SK-N-SH (cell line): ENCODE measurements around the gene IMMT. TPM values are rescaled to one million over a fixed set of nuclear protein-coding genes. Genes with fewer than 3 reads are reported as not detected.

Experiments
- CTCF ChIA-PET: fragments of 300-600, 350-600 bp; formaldehyde crosslinking; extraction: SDS; loops from one replicate; lab custom pipeline; 2021; lab: Yijun Ruan, JAX
- POLR2A ChIA-PET: fragments of 350-600 bp; sonication (Branson Sonifier 250); formaldehyde crosslinking; extraction: SDS; loops from one replicate; lab custom pipeline; 2020; ENCODE audit warnings: antibody characterized with exemption, inconsistent platforms; lab: Yijun Ruan, JAX
- DNase-seq: peaks from one replicate; pipeline ENCODE4 v3.0.0; 2012
- H2AFZ ChIP-seq: fragments of 200-600 bp; sonication (generic); 2 replicates; pipeline ENCODE4 v1.8.1; 2016; ENCODE audit warnings: antibody characterized with exemption, mild to moderate bottlenecking, low read depth
- H3F3A ChIP-seq: fragments of 200-600 bp; sonication (generic); replicated peaks from 2 replicates; pipeline ENCODE3; 2016; ENCODE audit warnings: antibody characterized with exemption, mild to moderate bottlenecking; ENCODE audit not compliant: insufficient read depth
- H3K27ac ChIP-seq, 2 experiments: fragments of 200-500 bp in 1 of 2; fragments of 200-600 bp in 1 of 2; sonication (Bioruptor generic) in 1 of 2; sonication (generic), shearing (Covaris generic) in 1 of 2; 2 replicates each; pipeline versions ENCODE4 v1.5.1 to v1.6.1; 2014 to 2016; ENCODE audit warnings: low read depth in 2 of 2, inconsistent platforms in 1 of 2, low read length in 1 of 2, mild to moderate bottlenecking in 1 of 2, mixed read lengths in 1 of 2
- H3K27me3 ChIP-seq: fragments of 200-600 bp; sonication (generic), shearing (Covaris generic); 2 replicates; pipeline ENCODE4 v1.6.1; 2016; ENCODE audit warnings: mixed run types; ENCODE audit not compliant: insufficient read depth
- H3K36me3 ChIP-seq, 2 experiments: fragments of 200-500 bp in 1 of 2; fragments of 200-600 bp in 1 of 2; sonication (Bioruptor generic) in 1 of 2; sonication (generic) in 1 of 2; replicated peaks in 1 of 2; 2 replicates each; pipeline versions ENCODE3 to v1.5.1; 2014 to 2016; ENCODE audit warnings: low read length in 1 of 2, mild to moderate bottlenecking in 1 of 2; ENCODE audit not compliant: insufficient read depth in 2 of 2, control insufficient read depth in 1 of 2
- H3K4me1 ChIP-seq, 2 experiments: fragments of 200-500 bp in 1 of 2; fragments of 200-600 bp in 1 of 2; sonication (Bioruptor generic) in 1 of 2; sonication (generic), shearing (Covaris generic) in 1 of 2; 2 replicates each; pipeline versions ENCODE4 v1.5.1 to v1.6.1; 2014 to 2016; ENCODE audit warnings: low read depth in 1 of 2, low read length in 1 of 2, mixed run types in 1 of 2; ENCODE audit not compliant: insufficient read depth in 2 of 2, control insufficient read depth in 1 of 2
- H3K4me2 ChIP-seq: fragments of 200-600 bp; sonication (generic), shearing (Covaris generic); 2 replicates; pipeline ENCODE4 v1.6.1; 2017; ENCODE audit warnings: mixed run types
- H3K4me3 ChIP-seq, 2 experiments: fragments of 200-500 bp in 1 of 2; fragments of 200-600 bp in 1 of 2; sonication (Bioruptor generic) in 1 of 2; sonication (generic), shearing (Covaris generic) in 1 of 2; 2 replicates each; pipeline versions ENCODE4 v1.5.1 to v1.8.1; 2014 to 2016; ENCODE audit warnings: low read depth in 2 of 2, inconsistent platforms in 1 of 2, low read length in 1 of 2, mild to moderate bottlenecking in 1 of 2, mixed read lengths in 1 of 2, moderate library complexity in 1 of 2
- H3K79me2 ChIP-seq: fragments of 200-600 bp; sonication (generic); 2 replicates; pipeline ENCODE4 v1.8.1; 2017; ENCODE audit warnings: mild to moderate bottlenecking; ENCODE audit not compliant: insufficient read depth
- H3K9ac ChIP-seq: fragments of 200-600 bp; sonication (generic); 2 replicates; pipeline ENCODE4 v1.6.1; 2017; ENCODE audit warnings: mixed run types
- H3K9me2 ChIP-seq: fragments of 200-600 bp; sonication (generic); 2 replicates; pipeline ENCODE4 v1.6.1; 2017; ENCODE audit warnings: mixed run types
- H3K9me3 ChIP-seq: fragments of 200-600 bp; sonication (generic); 2 replicates; pipeline ENCODE4 v1.6.1; 2017; ENCODE audit warnings: mixed run types, mild to moderate bottlenecking, moderate library complexity
- H4K20me1 ChIP-seq: fragments of 200-600 bp; sonication (generic); 2 replicates; pipeline ENCODE4 v1.6.1; 2017; ENCODE audit warnings: mild to moderate bottlenecking, mixed run types; ENCODE audit not compliant: insufficient read depth
- CHD2 ChIP-seq: fragments of 150-350 bp; IDR thresholded peaks from 2 replicates; pipeline ENCODE4 v1.6.1; 2018; ENCODE audit warnings: low read length; ENCODE audit not compliant: partially characterized antibody
- EP300 ChIP-seq, 2 experiments: IDR thresholded peaks; 2 replicates each; pipeline versions ENCODE4 v1.4.0 to v1.6.1; 2012; ENCODE audit warnings: borderline replicate concordance in 1 of 2, low read depth in 1 of 2, low read length in 1 of 2
- EZH2phosphoT487 ChIP-seq: fragments of 200-600 bp; sonication (generic); IDR thresholded peaks from 2 replicates; pipeline ENCODE4 v1.6.1; 2017; ENCODE audit warnings: low read depth, mixed run types, mild to moderate bottlenecking, antibody characterized with exemption, moderate library complexity, borderline replicate concordance
- FOSL2 ChIP-seq: IDR thresholded peaks from 2 replicates; pipeline ENCODE4 v1.4.0; 2012; ENCODE audit warnings: low read depth, mild to moderate bottlenecking, moderate library complexity, borderline replicate concordance
- FOXM1 ChIP-seq: IDR thresholded peaks from 2 replicates; pipeline ENCODE4 v1.4.0; 2012; ENCODE audit warnings: low read depth, mild to moderate bottlenecking
- GABPA ChIP-seq: IDR thresholded peaks from 2 replicates; pipeline ENCODE4 v1.4.0; 2012; ENCODE audit warnings: low read depth, mild to moderate bottlenecking
- MXI1 ChIP-seq: IDR thresholded peaks from 2 replicates; pipeline ENCODE4 v1.6.1; 2012; ENCODE audit warnings: mild to moderate bottlenecking, low read depth, low read length, improper control_type of control experiment
- POLR2AphosphoS5 ChIP-seq: IDR thresholded peaks from 2 replicates; pipeline ENCODE4 v1.6.1; 2012; ENCODE audit warnings: low read depth, low read length
- RAD21 ChIP-seq: IDR thresholded peaks from 2 replicates; pipeline ENCODE4 v1.6.1; 2012; ENCODE audit warnings: mild to moderate bottlenecking, low read length
- REST ChIP-seq: IDR thresholded peaks from 2 replicates; pipeline ENCODE4 v1.6.1; 2012; ENCODE audit warnings: mild to moderate bottlenecking, low read depth, low read length, moderate library complexity
- RXRA ChIP-seq: IDR thresholded peaks from 2 replicates; pipeline ENCODE4 v1.4.0; 2012; ENCODE audit warnings: low read depth, mild to moderate bottlenecking, borderline replicate concordance
- SIN3A ChIP-seq: IDR thresholded peaks from 2 replicates; pipeline ENCODE4 v1.6.1; 2012; ENCODE audit warnings: low read depth, mild to moderate bottlenecking, low read length, moderate library complexity, borderline replicate concordance
- TEAD4 ChIP-seq: IDR thresholded peaks from 2 replicates; pipeline ENCODE4 v1.4.0; 2012; ENCODE audit warnings: mild to moderate bottlenecking, borderline replicate concordance; ENCODE audit not compliant: insufficient read depth
- YY1 ChIP-seq: IDR thresholded peaks from 2 replicates; pipeline ENCODE4 v1.4.0; 2012; ENCODE audit warnings: low read depth, mild to moderate bottlenecking
- WGBS: methylation state at CpG from one replicate; pipeline ENCODE4 v1.1.6; 2017; ENCODE audit warnings: low lambda C conversion rate; 5-methylcytosine and 5-hydroxymethylcytosine counted together
- polyA plus RNA-seq, 3 experiments: library from polyadenylated mRNA; depleted of rRNA; stranded (reverse); fragments of >200 nt; gene quantifications; 2 replicates each; pipeline ENCODE4 v1.2.3, GENCODE V29; 2012
- TF ChIP-seq, protein P1 (sequence below): fragments of 200-600 bp; sonication (generic); IDR thresholded peaks from 2 replicates; pipeline ENCODE4 v1.6.1; 2017; ENCODE audit warnings: antibody characterized with exemption, mild to moderate bottlenecking, moderate library complexity
- TF ChIP-seq, protein P2 (sequence below): IDR thresholded peaks from 2 replicates; pipeline ENCODE4 v1.4.0; 2012; ENCODE audit warnings: low read depth
- TF ChIP-seq, protein P3 (sequence below): fragments of 150-350 bp; IDR thresholded peaks from 2 replicates; pipeline ENCODE4 v1.6.1; 2017; ENCODE audit warnings: antibody characterized with exemption, low read length, low read depth, borderline replicate concordance

IMMT gene
- polyA plus RNA-seq, 1 of the 3 experiments (the other 2 are of a cell fraction): 36.3 TPM

GRCh38 chr2:86134709-86135108 lies 60.6 kb downstream of the IMMT start:
- H3K36me3 ChIP-seq: peaks cover 89 to 94% of the 10 kb centered on the region in 2 experiments
- WGBS: 96% methylated on average over 4 of the region's 4 CpGs
- POLR2A ChIA-PET: no interaction called here

More at GRCh38 chr2:86134709-86135108, 60.6 kb downstream of the IMMT start:
- Histone ChIP-seq H4K20me1 (no peaks in the 10 kb centered on the region), H3K27me3 (no peaks in the 10 kb centered on the region), H3K9me2 (no peaks in the 10 kb centered on the region), H3K4me2 (no peak overlapping the region), H3K9ac (no peak overlapping the region), H3F3A (peaks cover 11% of the 10 kb centered on the region), H3K27ac (no peak overlapping the region), H2AFZ (no peak overlapping the region), H3K4me1 (no peaks in the 10 kb centered on the region), H3K4me3 (no peak overlapping the region), H3K79me2 (no peaks in the 10 kb centered on the region), H3K9me3 (no peaks in the 10 kb centered on the region)
- CTCF ChIA-PET: interaction anchor here (2.3 kb wide), 1 partner anchor 307 kb away, joined by 6 read pairs; no protein-coding TSS in a partner anchor
- TF ChIP-seq YY1 (no peak), GABPA (no peak), MXI1 (no peak), RXRA (no peak), CHD2 (no peak), FOSL2 (no peak), RAD21 (no peak), SIN3A (no peak), EZH2phosphoT487 (no peak), POLR2AphosphoS5 (no peak), FOXM1 (no peak), REST (no peak), EP300 (IDR thresholded peaks at IDR 0.05; ENCODE audit: borderline replicate concordance in 1 of 2, low read depth in 1 of 2, low read length in 1 of 2) (no peak), TEAD4 (no peak)
- TF ChIP-seq, protein P1, sequence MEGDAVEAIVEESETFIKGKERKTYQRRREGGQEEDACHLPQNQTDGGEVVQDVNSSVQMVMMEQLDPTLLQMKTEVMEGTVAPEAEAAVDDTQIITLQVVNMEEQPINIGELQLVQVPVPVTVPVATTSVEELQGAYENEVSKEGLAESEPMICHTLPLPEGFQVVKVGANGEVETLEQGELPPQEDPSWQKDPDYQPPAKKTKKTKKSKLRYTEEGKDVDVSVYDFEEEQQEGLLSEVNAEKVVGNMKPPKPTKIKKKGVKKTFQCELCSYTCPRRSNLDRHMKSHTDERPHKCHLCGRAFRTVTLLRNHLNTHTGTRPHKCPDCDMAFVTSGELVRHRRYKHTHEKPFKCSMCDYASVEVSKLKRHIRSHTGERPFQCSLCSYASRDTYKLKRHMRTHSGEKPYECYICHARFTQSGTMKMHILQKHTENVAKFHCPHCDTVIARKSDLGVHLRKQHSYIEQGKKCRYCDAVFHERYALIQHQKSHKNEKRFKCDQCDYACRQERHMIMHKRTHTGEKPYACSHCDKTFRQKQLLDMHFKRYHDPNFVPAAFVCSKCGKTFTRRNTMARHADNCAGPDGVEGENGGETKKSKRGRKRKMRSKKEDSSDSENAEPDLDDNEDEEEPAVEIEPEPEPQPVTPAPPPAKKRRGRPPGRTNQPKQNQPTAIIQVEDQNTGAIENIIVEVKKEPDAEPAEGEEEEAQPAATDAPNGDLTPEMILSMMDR: no peak
- TF ChIP-seq, protein P2, sequence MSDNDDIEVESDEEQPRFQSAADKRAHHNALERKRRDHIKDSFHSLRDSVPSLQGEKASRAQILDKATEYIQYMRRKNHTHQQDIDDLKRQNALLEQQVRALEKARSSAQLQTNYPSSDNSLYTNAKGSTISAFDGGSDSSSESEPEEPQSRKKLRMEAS: no peak
- TF ChIP-seq, protein P3, sequence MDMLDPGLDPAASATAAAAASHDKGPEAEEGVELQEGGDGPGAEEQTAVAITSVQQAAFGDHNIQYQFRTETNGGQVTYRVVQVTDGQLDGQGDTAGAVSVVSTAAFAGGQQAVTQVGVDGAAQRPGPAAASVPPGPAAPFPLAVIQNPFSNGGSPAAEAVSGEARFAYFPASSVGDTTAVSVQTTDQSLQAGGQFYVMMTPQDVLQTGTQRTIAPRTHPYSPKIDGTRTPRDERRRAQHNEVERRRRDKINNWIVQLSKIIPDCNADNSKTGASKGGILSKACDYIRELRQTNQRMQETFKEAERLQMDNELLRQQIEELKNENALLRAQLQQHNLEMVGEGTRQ: no peak
- no peak for DNase-seq
